K562 (cell line): ENCODE measurements around the gene IL31.

Experiments
- MTA1 ChIP-seq: fragments of 450-650 bp; IDR thresholded peaks from 2 replicates; pipeline ENCODE4 v1.6.1; 2017; ENCODE audit warnings: borderline replicate concordance
- NCOA2 ChIP-seq, 2 experiments: fragments of 450-650 bp; IDR thresholded peaks; 2 replicates each; pipeline ENCODE4 v1.6.1; 2018; ENCODE audit warnings: mild to moderate bottlenecking in 2 of 2, moderate library complexity in 1 of 2; ENCODE audit not compliant: partially characterized antibody in 2 of 2
- SAFB ChIP-seq: fragments of 200-400 bp; formaldehyde crosslinking; IDR thresholded peaks from 2 replicates; pipeline ENCODE4 v1.6.1; 2017; ENCODE audit warnings: low read depth, low read length, borderline replicate concordance
- SRF ChIP-seq, 2 experiments: fragments of 250-450, 450-650 bp in 1 of 2; sonication (Bioruptor Pico) in 1 of 2; sonication (generic) in 1 of 2; formaldehyde crosslinking; IDR thresholded peaks; 2 replicates each; pipeline versions ENCODE4 v1.5.0 to v1.5.1; 2020 to 2022; ENCODE audit warnings: mild to moderate bottlenecking in 1 of 2, missing genetic modification reagents in 1 of 2
- ZNF197 ChIP-seq: fragments of 200-800 bp; sonication (Bioruptor generic); IDR thresholded peaks from 2 replicates; pipeline ENCODE4 v1.6.1; 2016; ENCODE audit warnings: low read depth, missing genetic modification characterization, missing compliant biosample characterization
- ZNF311 ChIP-seq: fragments of 250-450 bp; sonication (Bioruptor Pico); IDR thresholded peaks from 2 replicates; pipeline ENCODE4 v1.4.0; 2020; ENCODE audit warnings: mild to moderate bottlenecking, moderate library complexity

DNA sequence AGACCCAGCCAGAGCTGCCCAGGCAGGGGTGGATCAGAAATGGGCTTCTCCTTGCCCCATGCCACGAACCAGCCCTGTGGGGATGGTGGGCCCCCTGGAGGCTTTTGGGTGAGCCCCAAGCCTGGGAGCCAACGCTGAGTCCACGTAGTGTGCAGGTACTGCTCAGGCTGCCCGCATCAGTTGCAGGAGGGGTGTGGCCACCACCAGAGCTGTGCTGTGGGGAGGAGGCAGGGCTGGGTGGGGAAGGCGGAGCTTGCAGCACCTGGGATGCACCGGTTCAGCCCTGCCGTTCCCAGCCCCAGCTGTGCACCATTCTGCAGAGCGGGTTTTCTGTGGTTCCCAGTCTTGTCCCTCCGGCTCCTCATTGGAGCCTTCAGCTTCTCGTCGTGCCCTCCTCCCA, 36.3 kb downstream of the IL31 start:
- TF ChIP-seq MTA1, result no peak
- TF ChIP-seq ZNF311 (CRISPR knock-in tag), result no peak
- no peak for TF ChIP-seq NCOA2 (IDR thresholded peaks at IDR 0.05; ENCODE audit: partially characterized antibody in 2 of 2)
- no peak for TF ChIP-seq SAFB
- TF ChIP-seq ZNF197 (CRISPR knock-in tag), result no peak
- no peak for TF ChIP-seq SRF (CRISPR knock-in tag; IDR thresholded peaks at IDR 0.05)
